IMR-90 (cell line): ENCODE data around the gene FLT1. TPM values are rescaled to one million over a fixed set of nuclear protein-coding genes. Genes with fewer than 3 reads are reported as not detected.

Source experiments
- ATAC-seq: fragments of 200-7000 bp; cut with Tn5 transposase; 2 replicates; pipeline ENCODE4 v1.9.1; 2020; ENCODE audit warnings: low read depth, mild to moderate bottlenecking, moderate library complexity
- BruUV-seq: library from RNA; stranded (reverse); fragments of 400-500 nt; replicated peaks from 2 replicates; lab custom pipeline; 2021; lab: Mats Ljungman, UMichigan
- CTCF ChIA-PET: fragments of 300-600 bp; formaldehyde crosslinking; extraction: SDS; loops from one replicate; lab custom pipeline; 2021; ENCODE audit warnings: antibody characterized with exemption; lab: Yijun Ruan, JAX
- POLR2A ChIA-PET: fragments of 300-600 bp; sonication (Branson Sonifier 250); formaldehyde crosslinking; loops from one replicate; lab custom pipeline; 2022; ENCODE audit warnings: antibody characterized with exemption; ENCODE audit not compliant: unreplicated experiment; lab: Charles Lee
- DNase-seq: peaks from one replicate; pipeline ENCODE4 v3.0.0; 2013
- H2AFZ ChIP-seq: replicated peaks from 2 replicates; pipeline ENCODE3; 2013; ENCODE audit warnings: low read length, mild to moderate bottlenecking; ENCODE audit not compliant: poor library complexity
- H2AK5ac ChIP-seq: 2 replicates; pipeline ENCODE4 v1.6.1; 2013; ENCODE audit warnings: low read depth, low read length, inconsistent platforms
- H2AK9ac ChIP-seq: replicated peaks from 2 replicates; pipeline ENCODE3; 2013; ENCODE audit warnings: mild to moderate bottlenecking, low read depth, low read length, moderate library complexity; ENCODE audit not compliant: poor library complexity
- H2BK120ac ChIP-seq: 2 replicates; pipeline ENCODE4 v1.6.1; 2013; ENCODE audit warnings: low read depth, low read length, inconsistent platforms
- H2BK15ac ChIP-seq: 3 replicates; pipeline ENCODE4 v1.6.1; 2013; ENCODE audit warnings: low read depth, low read length, inconsistent platforms
- H2BK20ac ChIP-seq: 2 replicates; pipeline ENCODE4 v1.6.1; 2013; ENCODE audit warnings: low read depth, mild to moderate bottlenecking, inconsistent platforms, low read length, moderate library complexity
- H2BK5ac ChIP-seq: 2 replicates; pipeline ENCODE4 v1.6.1; 2013; ENCODE audit warnings: mild to moderate bottlenecking, low read depth, low read length, inconsistent platforms; ENCODE audit not compliant: poor library complexity, severe bottlenecking
- H3K14ac ChIP-seq: replicated peaks from 2 replicates; pipeline ENCODE4 v1.6.1; 2013; ENCODE audit warnings: low read depth, low read length, inconsistent platforms
- H3K18ac ChIP-seq: 2 replicates; pipeline ENCODE4 v1.6.1; 2013; ENCODE audit warnings: low read depth, low read length, control low read depth
- H3K23ac ChIP-seq: 2 replicates; pipeline ENCODE4 v1.6.1; 2013; ENCODE audit warnings: low read depth, low read length, inconsistent platforms
- H3K27ac ChIP-seq: 2 replicates; pipeline ENCODE4 v1.5.1; 2013; ENCODE audit warnings: mild to moderate bottlenecking, control low read depth, low read length; ENCODE audit not compliant: insufficient read depth
- H3K27me3 ChIP-seq: 2 replicates; pipeline ENCODE4 v1.6.1; 2013; ENCODE audit warnings: low read length; ENCODE audit not compliant: control insufficient read depth, insufficient read depth
- H3K36me3 ChIP-seq: 2 replicates; pipeline ENCODE4 v1.6.1; 2013; ENCODE audit warnings: low read length, mixed read lengths; ENCODE audit not compliant: control insufficient read depth, insufficient read depth
- H3K4ac ChIP-seq: 2 replicates; pipeline ENCODE4 v1.6.1; 2013; ENCODE audit warnings: low read depth, low read length, inconsistent platforms
- H3K4me1 ChIP-seq: 2 replicates; pipeline ENCODE4 v1.6.1; 2013; ENCODE audit warnings: low read length, mixed read lengths; ENCODE audit not compliant: control insufficient read depth, insufficient read depth
- H3K4me2 ChIP-seq: 2 replicates; pipeline ENCODE4 v1.6.1; 2013; ENCODE audit warnings: low read depth, mild to moderate bottlenecking, control low read depth, low read length, moderate library complexity
- H3K4me3 ChIP-seq: 2 replicates; pipeline ENCODE4 v1.5.1; 2013; ENCODE audit warnings: low read depth, mild to moderate bottlenecking, control low read depth, low read length, moderate library complexity; ENCODE audit not compliant: insufficient read depth
- H3K56ac ChIP-seq: 2 replicates; pipeline ENCODE4 v1.6.1; 2013; ENCODE audit warnings: low read length, inconsistent platforms; ENCODE audit not compliant: insufficient read depth; ENCODE audit errors: extremely low read depth
- H3K79me1 ChIP-seq, 2 experiments: 2 replicates each; pipeline ENCODE4 v1.6.1; 2013; ENCODE audit warnings: low read length in 2 of 2, inconsistent platforms in 1 of 2, low read depth in 1 of 2
- H3K9ac ChIP-seq: 2 replicates; pipeline ENCODE4 v1.6.1; 2013; ENCODE audit warnings: low read depth, low read length, control low read depth
- H3K9me1 ChIP-seq: 2 replicates; pipeline ENCODE4 v1.6.1; 2013; ENCODE audit warnings: low read length, inconsistent platforms; ENCODE audit not compliant: insufficient read depth
- H3K9me3 ChIP-seq: 2 replicates; pipeline ENCODE4 v1.6.1; 2013; ENCODE audit warnings: low read length; ENCODE audit not compliant: control insufficient read depth, insufficient read depth
- H4K20me1 ChIP-seq: 2 replicates; pipeline ENCODE4 v1.6.1; 2013; ENCODE audit warnings: low read length, inconsistent platforms; ENCODE audit not compliant: insufficient read depth
- H4K5ac ChIP-seq: 2 replicates; pipeline ENCODE4 v1.6.1; 2013; ENCODE audit warnings: mild to moderate bottlenecking, low read depth, low read length, control low read depth
- H4K8ac ChIP-seq, 2 experiments: 2 replicates each; pipeline ENCODE4 v1.6.1; 2013; ENCODE audit warnings: low read depth in 2 of 2, low read length in 2 of 2, control low read depth in 1 of 2, inconsistent platforms in 1 of 2
- H4K91ac ChIP-seq: 2 replicates; pipeline ENCODE4 v1.6.1; 2013; ENCODE audit warnings: low read depth, low read length, inconsistent platforms; ENCODE audit not compliant: insufficient read depth
- CEBPB ChIP-seq: IDR thresholded peaks from 2 replicates; pipeline ENCODE4 v1.6.1; 2012; ENCODE audit warnings: low read depth, low read length, improper control_type of control experiment
- CHD1 ChIP-seq: IDR thresholded peaks from 2 replicates; pipeline ENCODE4 v1.6.1; 2012; ENCODE audit warnings: low read depth, low read length, improper control_type of control experiment
- ELK1 ChIP-seq: fragments of 150-350 bp; IDR thresholded peaks from 2 replicates; pipeline ENCODE4 v1.6.1; 2016; ENCODE audit warnings: low read depth, mild to moderate bottlenecking, low read length, moderate library complexity, borderline replicate concordance
- FOS ChIP-seq: fragments of 150-350 bp; IDR thresholded peaks from 2 replicates; pipeline ENCODE4 v1.6.1; 2016; ENCODE audit warnings: low read depth, low read length
- MAFK ChIP-seq: IDR thresholded peaks from 2 replicates; pipeline ENCODE4 v1.6.1; 2012; ENCODE audit warnings: low read depth, low read length, improper control_type of control experiment
- MAZ ChIP-seq: IDR thresholded peaks from 2 replicates; pipeline ENCODE4 v1.6.1; 2012; ENCODE audit warnings: low read depth, mild to moderate bottlenecking, low read length, improper control_type of control experiment, moderate library complexity, borderline replicate concordance
- MXI1 ChIP-seq: IDR thresholded peaks from 2 replicates; pipeline ENCODE4 v1.6.1; 2012; ENCODE audit warnings: low read depth, mild to moderate bottlenecking, low read length, moderate library complexity, borderline replicate concordance
- NFE2L2 ChIP-seq: fragments of 150-350 bp; IDR thresholded peaks from 2 replicates; pipeline ENCODE4 v1.6.1; 2016; ENCODE audit warnings: low read depth, mild to moderate bottlenecking, low read length
- POLR2A ChIP-seq: IDR thresholded peaks from 2 replicates; pipeline ENCODE4 v1.6.1; 2012; ENCODE audit warnings: mild to moderate bottlenecking, low read depth, low read length
- RAD21 ChIP-seq: IDR thresholded peaks from 2 replicates; pipeline ENCODE4 v1.6.1; 2012; ENCODE audit warnings: low read length, improper control_type of control experiment
- RCOR1 ChIP-seq: IDR thresholded peaks from 2 replicates; pipeline ENCODE4 v1.6.1; 2012; ENCODE audit warnings: mild to moderate bottlenecking, low read length, improper control_type of control experiment; ENCODE audit not compliant: insufficient replicate concordance
- RFX5 ChIP-seq: IDR thresholded peaks from 2 replicates; pipeline ENCODE4 v1.8.0; 2012; ENCODE audit warnings: low read depth, mild to moderate bottlenecking, low read length, moderate library complexity
- SMC3 ChIP-seq: fragments of 150-350 bp; IDR thresholded peaks from 2 replicates; pipeline ENCODE4 v1.6.1; 2016; ENCODE audit warnings: low read depth, mild to moderate bottlenecking, antibody characterized with exemption, low read length, moderate library complexity
- USF2 ChIP-seq: fragments of 150-350 bp; IDR thresholded peaks from 2 replicates; pipeline ENCODE4 v1.6.1; 2017; ENCODE audit warnings: mild to moderate bottlenecking, antibody characterized with exemption, low read length, low read depth
- WGBS, 2 experiments: methylation state at CpG; one replicate each; pipeline versions ENCODE4 v1.1.5 to v1.1.7; 2013; ENCODE audit warnings: missing lambda C conversion rate in 2 of 2; ENCODE audit not compliant: insufficient read length in 1 of 2; ENCODE audit errors: extremely low coverage in 2 of 2; 5-methylcytosine and 5-hydroxymethylcytosine counted together
- dilution Hi-C: fragments of 300-500 bp; cut with HindIII; formaldehyde crosslinking; loops from one replicate; pipeline ENCODE4 v1.14.3; 2018; ENCODE audit warnings: low sequenced_read_pairs; ENCODE audit not compliant: unreplicated experiment
- in situ Hi-C: fragments of 300-500 bp; cut with MboI; formaldehyde crosslinking; loops from 3 replicates; pipeline ENCODE4 v1.14.3; 2019; ENCODE audit warnings: low sequenced_read_pairs, inconsistent platforms, mixed read lengths
- intact Hi-C: fragments of 100-400 bp; cut with micrococcal nuclease; formaldehyde crosslinking; loops from 2 replicates; pipeline ENCODE4 v1.10.0; 2022
- polyA plus RNA-seq, 3 experiments: library from polyadenylated mRNA; depleted of rRNA; stranded (reverse); fragments of >200 nt; gene quantifications; 2 replicates each; pipeline ENCODE4 v1.2.3, GENCODE V29; 2012; ENCODE audit warnings: low replicate concordance in 1 of 3
- total RNA-seq: library from RNA; depleted of rRNA; stranded (reverse); fragments of >200 nt; gene quantifications from 2 replicates; pipeline ENCODE4 v1.2.3, GENCODE V29; 2012

FLT1 gene
- total and polyA plus RNA-seq, 2 of the 4 experiments (the other 2 are of a cell fraction): 4.5 to 10.4 TPM

GRCh38 chr13:28429096-28429495, 65.8 kb downstream of the FLT1 start:
- no peak overlapping the region for H4K91ac ChIP-seq
- H3K4ac ChIP-seq: no peak overlapping the region
- no peak overlapping the region for H3K23ac ChIP-seq
- no peaks in the 10 kb centered on the region for H3K36me3 ChIP-seq
- dilution Hi-C loops: no loop called here
- no peak overlapping the region for H2AK9ac ChIP-seq
- WGBS, 2 experiments: no CpG with 5 or more reads among the region's 2 CpGs
- H3K18ac ChIP-seq: no peak overlapping the region
- no peaks in the 10 kb centered on the region for H4K20me1 ChIP-seq
- H3K9me3 ChIP-seq: no peaks in the 10 kb centered on the region
- H3K9me1 ChIP-seq: peaks cover 6% of the 10 kb centered on the region; the same call in 1 of the 2 replicates
- no peak overlapping the region for H2BK15ac ChIP-seq
- peaks cover 3% of the 10 kb centered on the region for H3K4me1 ChIP-seq
- in situ Hi-C loops: no loop called here
- no peak overlapping the region for H3K4me3 ChIP-seq
- TF ChIP-seq MXI1 (no peak), CEBPB (no peak), SMC3 (no peak), RCOR1 (no peak), FOS (no peak), RFX5 (no peak), MAZ (no peak), NFE2L2 (no peak), RAD21 (no peak), POLR2A (no peak), USF2 (no peak), CHD1 (no peak), MAFK (no peak), ELK1 (no peak)
- BruUV-seq: no TSS peak
- no peak overlapping the region for H2BK5ac ChIP-seq
- H2BK20ac ChIP-seq: no peak overlapping the region
- intact Hi-C loops: no loop called here
- H4K5ac ChIP-seq: no peak overlapping the region
- H3K56ac ChIP-seq: no peak overlapping the region
- H3K27me3 ChIP-seq: no peaks in the 10 kb centered on the region
- ATAC-seq (no peak), DNase-seq (no peak)
- H3K27ac ChIP-seq: no peak overlapping the region
- ChIA-PET CTCF (no interaction called here), POLR2A (no interaction called here)
- H4K8ac ChIP-seq: no peak overlapping the region
- H3K9ac ChIP-seq: no peak overlapping the region
- no peak overlapping the region for H3K14ac ChIP-seq
- peaks cover 0 to 4% of the 10 kb centered on the region in 2 experiments; a peak in 1 of 4 replicates for H3K79me1 ChIP-seq
- H2AK5ac ChIP-seq: no peak overlapping the region
- no peak overlapping the region for H2BK120ac ChIP-seq
- H3K4me2 ChIP-seq: no peak overlapping the region
- no peak overlapping the region for H2AFZ ChIP-seq
